ENCODE results near the gene MRNIP.

DNA sequence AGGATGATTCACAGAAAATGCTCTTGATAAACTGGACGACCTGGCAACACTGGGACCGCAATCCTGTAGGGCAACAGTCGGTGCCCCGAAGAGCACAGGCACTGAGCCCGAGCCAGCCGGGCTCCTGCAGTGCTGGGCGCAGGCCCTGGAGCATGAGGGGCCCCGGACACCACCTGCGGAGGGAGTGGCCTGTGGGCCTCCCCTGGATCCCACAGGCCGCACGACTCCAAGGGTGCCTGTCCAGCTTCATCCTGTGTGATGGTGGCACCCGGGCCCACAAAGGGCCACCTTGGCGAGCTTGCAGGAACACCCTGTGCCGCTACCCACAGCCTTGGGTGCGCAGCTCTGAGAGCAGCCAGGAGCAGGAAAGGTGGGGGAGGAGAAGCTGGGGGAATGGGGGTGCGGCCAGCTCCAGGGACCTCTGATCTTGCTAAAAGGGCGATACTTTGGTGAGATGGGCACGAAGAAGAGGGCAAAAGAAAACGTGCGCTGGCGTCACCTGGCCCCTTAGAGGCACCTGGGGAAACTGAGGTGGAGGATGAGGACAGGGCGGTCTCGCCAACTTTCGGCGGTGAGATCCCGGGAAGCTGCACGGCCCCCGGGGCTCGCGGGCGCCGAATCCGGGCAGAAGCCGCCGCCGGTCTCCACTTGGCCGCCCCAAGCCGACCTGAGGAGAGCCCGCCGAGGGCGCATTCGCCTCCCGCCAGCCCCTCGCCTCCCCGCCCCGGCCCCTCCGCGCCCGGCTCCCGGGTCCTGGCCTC is 48.4 kb upstream of the MRNIP start:
- TF ChIP-seq, protein P1, sequence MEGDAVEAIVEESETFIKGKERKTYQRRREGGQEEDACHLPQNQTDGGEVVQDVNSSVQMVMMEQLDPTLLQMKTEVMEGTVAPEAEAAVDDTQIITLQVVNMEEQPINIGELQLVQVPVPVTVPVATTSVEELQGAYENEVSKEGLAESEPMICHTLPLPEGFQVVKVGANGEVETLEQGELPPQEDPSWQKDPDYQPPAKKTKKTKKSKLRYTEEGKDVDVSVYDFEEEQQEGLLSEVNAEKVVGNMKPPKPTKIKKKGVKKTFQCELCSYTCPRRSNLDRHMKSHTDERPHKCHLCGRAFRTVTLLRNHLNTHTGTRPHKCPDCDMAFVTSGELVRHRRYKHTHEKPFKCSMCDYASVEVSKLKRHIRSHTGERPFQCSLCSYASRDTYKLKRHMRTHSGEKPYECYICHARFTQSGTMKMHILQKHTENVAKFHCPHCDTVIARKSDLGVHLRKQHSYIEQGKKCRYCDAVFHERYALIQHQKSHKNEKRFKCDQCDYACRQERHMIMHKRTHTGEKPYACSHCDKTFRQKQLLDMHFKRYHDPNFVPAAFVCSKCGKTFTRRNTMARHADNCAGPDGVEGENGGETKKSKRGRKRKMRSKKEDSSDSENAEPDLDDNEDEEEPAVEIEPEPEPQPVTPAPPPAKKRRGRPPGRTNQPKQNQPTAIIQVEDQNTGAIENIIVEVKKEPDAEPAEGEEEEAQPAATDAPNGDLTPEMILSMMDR (IDR thresholded peaks at IDR 0.05; ENCODE audit: low read length), result no peak
- TF ChIP-seq EZH2 (IDR thresholded peaks at IDR 0.05; ENCODE audit: borderline replicate concordance, low read length), result no peak

Measured in OCI-LY1 (cell line).